Subcutaneous abdominal adipose tissue (tissue), 5 donors: ENCODE measurements around the gene LRP3.

ENCODE experiments used
- H3K27ac ChIP-seq: one replicate; pipeline ENCODE4 v1.7.0; 2013; ENCODE audit warnings: low read depth, mild to moderate bottlenecking, inconsistent platforms, low read length, moderate library complexity
- H3K27me3 ChIP-seq, 5 donors: one replicate each; pipeline ENCODE4 v1.7.0; 2013; ENCODE audit warnings: low read length in 5 of 5, inconsistent platforms in 1 of 5; ENCODE audit not compliant: control insufficient read depth in 5 of 5, insufficient read depth in 4 of 5
- H3K36me3 ChIP-seq, 5 donors: one replicate each; pipeline ENCODE4 v1.7.0; 2013; ENCODE audit warnings: low read length in 5 of 5; ENCODE audit not compliant: control insufficient read depth in 5 of 5, insufficient read depth in 5 of 5
- H3K4me1 ChIP-seq, 5 donors: one replicate each; pipeline ENCODE4 v1.7.0; 2013; ENCODE audit warnings: low read length in 5 of 5, mild to moderate bottlenecking in 3 of 5, moderate library complexity in 1 of 5; ENCODE audit not compliant: control insufficient read depth in 5 of 5, insufficient read depth in 5 of 5
- H3K4me3 ChIP-seq, 5 donors: one replicate each; pipeline ENCODE4 v1.7.0; 2013; ENCODE audit warnings: low read length in 5 of 5, low read depth in 1 of 5
- H3K9ac ChIP-seq, 5 donors: one replicate each; pipeline ENCODE4 v1.7.0; 2013; ENCODE audit warnings: low read length in 5 of 5, mild to moderate bottlenecking in 4 of 5, moderate library complexity in 3 of 5
- H3K9me3 ChIP-seq, 5 donors: one replicate each; pipeline ENCODE4 v1.7.0; 2013; ENCODE audit warnings: low read length in 5 of 5; ENCODE audit not compliant: control insufficient read depth in 5 of 5
- donor health status: healthy.
- donor health status: healthy.
- donor health status: healthy.
- donor health status: healthy.
- donor health status: healthy.

Gene LRP3

GRCh38 chr19:33234736-33235135, 40.6 kb downstream of the LRP3 start:
- Histone ChIP-seq H3K4me1 (peaks cover 3 to 37% (median 27%) of the 10 kb centered on the region in 5 donors), H3K36me3 (no peaks in the 10 kb centered on the region), H3K9ac (no peak overlapping the region), H3K9me3 (peaks cover 0 to under 1% (median 0%) of the 10 kb centered on the region in 5 donors), H3K27me3 (no peaks in the 10 kb centered on the region), H3K27ac (no peak overlapping the region), H3K4me3 (no peak overlapping the region)

- H3K9me3 ChIP-seq: no peaks in the 10 kb centered on the region
- peaks cover 3 to 43% (median 33%) of the 10 kb centered on the region in 5 donors for H3K4me1 ChIP-seq
- no peaks in the 10 kb centered on the region for H3K36me3 ChIP-seq
- no peaks in the 10 kb centered on the region for H3K27me3 ChIP-seq
- H3K27ac ChIP-seq: no peak overlapping the region
- H3K9ac ChIP-seq: peak overlapping the region in 1 of 5 donors; percentile 15
- no peak overlapping the region for H3K4me3 ChIP-seq
Observed at GRCh38 chr19:33235269-33235995, 41.3 kb downstream of the LRP3 start.

GRCh38 chr19:33235996-33236350, 41.8 kb downstream of the LRP3 start:
- Histone ChIP-seq H3K4me3 (no peak overlapping the region), H3K27ac (no peak overlapping the region), H3K36me3 (no peaks in the 10 kb centered on the region), H3K4me1 (peaks cover 3 to 45% (median 35%) of the 10 kb centered on the region in 5 donors), H3K9ac (no peak overlapping the region), H3K9me3 (no peaks in the 10 kb centered on the region), H3K27me3 (no peaks in the 10 kb centered on the region)

- Histone ChIP-seq H3K27me3 (no peaks in the 10 kb centered on the region), H3K4me3 (no peak overlapping the region), H3K36me3 (no peaks in the 10 kb centered on the region), H3K4me1 (peaks cover 3 to 46% (median 35%) of the 10 kb centered on the region in 5 donors), H3K9ac (no peak overlapping the region), H3K9me3 (no peaks in the 10 kb centered on the region), H3K27ac (no peak overlapping the region)
Observed at GRCh38 chr19:33236696-33237390, 42.7 kb downstream of the LRP3 start.

GRCh38 chr19:33238481-33239149, 44.5 kb downstream of the LRP3 start:
- Histone ChIP-seq H3K36me3 (no peaks in the 10 kb centered on the region), H3K9me3 (peaks cover 0 to under 1% (median 0%) of the 10 kb centered on the region in 5 donors), H3K4me3 (no peak overlapping the region), H3K4me1 (peaks cover 2 to 43% (median 32%) of the 10 kb centered on the region in 5 donors), H3K9ac (no peak overlapping the region), H3K27ac (no peak overlapping the region), H3K27me3 (no peaks in the 10 kb centered on the region)

- Histone ChIP-seq H3K4me3 (no peak overlapping the region), H3K9me3 (peaks cover 0 to 4% (median 0%) of the 10 kb centered on the region in 5 donors), H3K27me3 (no peaks in the 10 kb centered on the region), H3K4me1 (peaks cover 2 to 43% (median 32%) of the 10 kb centered on the region in 5 donors), H3K9ac (no peak overlapping the region), H3K36me3 (no peaks in the 10 kb centered on the region), H3K27ac (peak overlapping the region; percentile 81)
Observed at GRCh38 chr19:33239223-33239975, 45.3 kb downstream of the LRP3 start.

GRCh38 chr19:33240181-33240771, 46.1 kb downstream of the LRP3 start:
- H3K4me3 ChIP-seq: no peak overlapping the region
- no peaks in the 10 kb centered on the region for H3K36me3 ChIP-seq
- H3K9me3 ChIP-seq: peaks cover 0 to 12% (median 7%) of the 10 kb centered on the region in 5 donors
- no peaks in the 10 kb centered on the region for H3K27me3 ChIP-seq
- peak overlapping the region in 1 of 5 donors; percentile 52 for H3K9ac ChIP-seq
- peak overlapping the region; percentile 81 for H3K27ac ChIP-seq
- H3K4me1 ChIP-seq: peaks cover 0 to 37% (median 29%) of the 10 kb centered on the region in 5 donors

GRCh38 chr19:33241091-33241529, 47.0 kb downstream of the LRP3 start:
- H3K4me3 ChIP-seq: no peak overlapping the region
- peak overlapping the region in 1 of 5 donors; percentile 52 for H3K9ac ChIP-seq
- H3K27me3 ChIP-seq: no peaks in the 10 kb centered on the region

GRCh38 chr19:33241530-33242101, 47.5 kb downstream of the LRP3 start:
- Histone ChIP-seq H3K9me3 (peaks cover 0 to 22% (median 18%) of the 10 kb centered on the region in 5 donors), H3K36me3 (no peaks in the 10 kb centered on the region), H3K4me1 (peaks cover 0 to 40% (median 33%) of the 10 kb centered on the region in 5 donors), H3K4me3 (no peak overlapping the region), H3K27me3 (no peaks in the 10 kb centered on the region), H3K27ac (peak overlapping the region; percentile 81), H3K9ac (peak overlapping the region in 1 of 5 donors; percentile 52)

More at GRCh38 chr19:33241091-33241529, 47.0 kb downstream of the LRP3 start:
- Histone ChIP-seq H3K4me1 (peaks cover 0 to 35% (median 27%) of the 10 kb centered on the region in 5 donors), H3K9me3 (peaks cover 0 to 21% (median 15%) of the 10 kb centered on the region in 5 donors), H3K27ac (peak overlapping the region; percentile 81), H3K36me3 (no peaks in the 10 kb centered on the region)
